ENCODE data around the gene MECR.

GRCh38 chr1:29237129-29237821 lies 6.5 kb upstream of the MECR start:
- no peak for TF ChIP-seq CTCF (IDR thresholded peaks at IDR 0.05)
- TF ChIP-seq POLR2AphosphoS5 (IDR thresholded peaks at IDR 0.05) = peak in 1 of 3 donors; percentile 9
